Brain microvascular endothelial cell (primary cell): ENCODE measurements around the gene COL4A1.

Experiments
- DNase-seq: peaks from one replicate; pipeline ENCODE4 v3.0.0-alpha.2; 2020
- H3K27ac ChIP-seq: fragments of 250-450 bp; sonication (Bioruptor Pico); 2 replicates; pipeline ENCODE4 v1.5.1; 2020; ENCODE audit warnings: mild to moderate bottlenecking, moderate library complexity
- H3K27me3 ChIP-seq: fragments of 250-450 bp; sonication (Bioruptor Pico); replicated peaks from 2 replicates; pipeline ENCODE4 v1.5.1; 2020; ENCODE audit warnings: mild to moderate bottlenecking
- H3K36me3 ChIP-seq: fragments of 250-450 bp; sonication (Bioruptor Pico); replicated peaks from 2 replicates; pipeline ENCODE4 v1.5.1; 2020; ENCODE audit warnings: mild to moderate bottlenecking
- H3K4me3 ChIP-seq: 2 replicates; pipeline ENCODE4 v1.5.1; 2011; ENCODE audit warnings: low read depth, mild to moderate bottlenecking, control low read depth, low read length, moderate library complexity
- in situ Hi-C: cut with HindIII; loops from 2 replicates; pipeline ENCODE4 v1.10.0; 2017; ENCODE audit warnings: low sequenced_read_pairs, low pct_ligation_motif_present
- TF ChIP-seq, protein P1 (sequence below): IDR thresholded peaks from 2 replicates; pipeline ENCODE4 v1.5.1; 2011; ENCODE audit warnings: low read depth, mild to moderate bottlenecking, moderate library complexity, low read length, control low read depth, inconsistent platforms; ENCODE audit errors: missing control alignments

COL4A1 gene

DNA sequence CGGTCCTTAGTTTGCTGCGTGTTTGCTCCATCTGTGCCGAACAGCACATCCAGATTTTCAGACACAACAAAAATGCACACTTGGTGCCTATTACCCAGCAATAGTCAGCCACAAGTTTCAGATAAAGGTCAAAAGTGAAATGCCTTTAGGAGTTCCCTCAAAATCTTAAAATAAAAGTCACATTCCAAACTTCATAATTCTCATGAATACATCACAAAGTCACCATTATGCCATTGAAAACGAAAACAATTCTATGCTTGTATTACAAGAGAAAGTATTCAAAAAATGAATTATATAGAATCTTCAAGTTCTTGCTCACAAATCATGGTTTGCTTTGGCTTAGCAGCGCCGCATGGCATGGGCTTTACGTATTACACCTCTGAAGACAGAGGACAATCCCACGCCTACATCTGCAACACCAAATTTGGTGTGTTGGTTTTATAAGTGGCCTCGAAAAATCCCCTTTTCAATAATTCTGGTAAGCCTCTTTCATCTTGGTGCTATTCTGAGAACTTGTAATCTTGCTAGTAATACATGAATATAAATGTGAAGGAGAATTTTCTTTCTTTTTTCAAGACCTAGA is 26.6 kb downstream of the COL4A1 start:
- Histone ChIP-seq H3K36me3 (peaks cover 70% of the 10 kb centered on the region), H3K27ac (peak overlapping the region; percentile 73), H3K4me3 (no peak overlapping the region), H3K27me3 (no peaks in the 10 kb centered on the region)
- DNase-seq, result peak; percentile 71
- in situ Hi-C loops, result no loop called here
- TF ChIP-seq, protein P1, sequence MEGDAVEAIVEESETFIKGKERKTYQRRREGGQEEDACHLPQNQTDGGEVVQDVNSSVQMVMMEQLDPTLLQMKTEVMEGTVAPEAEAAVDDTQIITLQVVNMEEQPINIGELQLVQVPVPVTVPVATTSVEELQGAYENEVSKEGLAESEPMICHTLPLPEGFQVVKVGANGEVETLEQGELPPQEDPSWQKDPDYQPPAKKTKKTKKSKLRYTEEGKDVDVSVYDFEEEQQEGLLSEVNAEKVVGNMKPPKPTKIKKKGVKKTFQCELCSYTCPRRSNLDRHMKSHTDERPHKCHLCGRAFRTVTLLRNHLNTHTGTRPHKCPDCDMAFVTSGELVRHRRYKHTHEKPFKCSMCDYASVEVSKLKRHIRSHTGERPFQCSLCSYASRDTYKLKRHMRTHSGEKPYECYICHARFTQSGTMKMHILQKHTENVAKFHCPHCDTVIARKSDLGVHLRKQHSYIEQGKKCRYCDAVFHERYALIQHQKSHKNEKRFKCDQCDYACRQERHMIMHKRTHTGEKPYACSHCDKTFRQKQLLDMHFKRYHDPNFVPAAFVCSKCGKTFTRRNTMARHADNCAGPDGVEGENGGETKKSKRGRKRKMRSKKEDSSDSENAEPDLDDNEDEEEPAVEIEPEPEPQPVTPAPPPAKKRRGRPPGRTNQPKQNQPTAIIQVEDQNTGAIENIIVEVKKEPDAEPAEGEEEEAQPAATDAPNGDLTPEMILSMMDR, result peak; percentile 27

DNA sequence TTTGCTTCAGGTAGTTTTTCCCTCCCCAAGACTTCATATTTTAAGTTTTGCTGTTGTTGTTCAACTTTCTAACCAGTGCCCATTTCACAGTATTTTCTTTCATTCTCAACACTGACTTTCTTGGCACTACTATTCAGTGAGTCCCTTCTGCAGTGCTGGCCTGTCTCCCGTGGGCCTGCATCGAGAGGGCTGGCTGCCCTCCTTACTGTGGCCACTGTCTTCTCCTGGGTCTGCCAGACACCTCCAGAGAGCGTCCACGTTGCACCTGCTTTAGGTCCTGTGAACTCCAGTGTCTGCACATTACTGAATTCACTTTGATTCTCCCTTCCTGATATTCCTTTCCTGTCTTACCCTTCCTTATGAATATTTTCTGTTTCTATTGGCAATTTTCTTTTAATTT is 27.3 kb downstream of the COL4A1 start:
- no peak for DNase-seq
- Histone ChIP-seq H3K27ac (peak overlapping the region; percentile 73), H3K4me3 (no peak overlapping the region), H3K36me3 (peaks cover 66% of the 10 kb centered on the region), H3K27me3 (no peaks in the 10 kb centered on the region)
- in situ Hi-C loops, result no loop called here
- TF ChIP-seq, protein P1, result no peak

DNA sequence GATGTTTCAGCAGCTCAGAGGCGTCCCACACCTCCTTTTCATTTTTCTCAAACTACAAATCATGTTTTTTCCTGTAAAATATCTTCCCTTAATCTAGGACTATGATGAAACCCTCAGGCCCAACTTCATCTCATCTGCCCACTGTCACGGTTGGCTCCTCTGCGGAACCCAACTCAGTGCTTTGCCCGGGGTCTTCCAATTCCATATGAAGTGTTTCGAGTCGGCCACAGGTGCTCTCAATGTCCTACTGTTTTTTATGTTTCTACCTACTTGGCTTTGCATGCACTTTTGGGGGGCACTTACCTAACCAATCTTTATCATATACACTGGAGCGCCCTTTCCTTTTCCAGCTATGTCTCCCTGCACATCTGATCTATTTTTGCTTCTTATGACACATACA is 28.1 kb downstream of the COL4A1 start:
- TF ChIP-seq, protein P1, result no peak
- H3K27me3 ChIP-seq, result no peaks in the 10 kb centered on the region
- in situ Hi-C loops, result no loop called here
- DNase-seq, result no peak
- peaks cover 67% of the 10 kb centered on the region for H3K36me3 ChIP-seq
- no peak overlapping the region for H3K27ac ChIP-seq
- no peak overlapping the region for H3K4me3 ChIP-seq

DNA sequence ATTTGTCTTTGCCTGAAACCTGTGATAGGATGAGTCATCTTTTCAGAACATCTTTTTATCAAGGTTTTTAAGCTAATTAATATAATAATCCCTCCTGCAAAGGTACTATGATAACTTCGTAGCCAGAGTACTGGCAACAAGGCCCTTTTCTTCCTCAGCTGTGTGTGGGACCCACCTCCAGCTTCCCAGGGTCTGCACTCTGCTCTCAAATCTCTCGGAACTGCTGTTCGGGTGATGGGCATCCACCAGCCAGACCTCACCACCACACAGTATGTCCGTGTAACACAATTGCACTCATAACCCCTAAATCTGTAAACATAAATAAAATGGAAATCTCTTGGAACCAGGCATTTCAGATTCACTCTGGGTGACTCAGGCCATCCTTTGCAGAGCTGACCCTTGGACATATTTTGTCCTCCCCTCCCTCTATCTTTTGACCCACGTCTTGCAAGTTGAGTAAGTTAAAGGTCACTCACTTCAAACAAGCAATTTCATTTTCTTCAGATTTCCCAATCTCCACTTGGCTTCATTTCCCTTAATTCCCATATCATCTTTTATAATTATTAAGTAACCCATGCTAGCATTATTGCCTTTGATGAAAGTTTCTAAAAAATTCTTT is 29.5 kb downstream of the COL4A1 start:
- H3K27ac ChIP-seq, result peak overlapping the region; percentile 14

DNA sequence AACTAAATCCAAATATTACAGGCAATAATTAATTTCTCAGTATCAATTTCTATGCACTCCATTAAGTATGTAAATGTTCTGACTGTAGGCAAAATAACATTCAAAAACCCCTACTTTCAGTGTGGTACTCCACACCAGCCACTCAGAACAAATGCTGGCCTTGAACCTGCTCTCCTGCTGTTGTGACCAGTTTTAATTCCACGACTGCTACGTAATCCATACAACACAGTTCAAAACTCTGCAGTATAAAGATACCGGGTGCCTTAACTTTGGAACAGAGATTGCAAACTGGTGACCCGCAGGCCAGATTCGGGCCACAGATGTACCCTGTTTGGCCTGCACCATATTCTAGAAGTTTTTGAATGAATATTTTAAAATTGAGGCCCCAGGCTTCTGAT is 30.4 kb downstream of the COL4A1 start:
- no peak for DNase-seq
- Histone ChIP-seq H3K27me3 (no peaks in the 10 kb centered on the region), H3K27ac (no peak overlapping the region), H3K36me3 (peaks cover 61% of the 10 kb centered on the region), H3K4me3 (no peak overlapping the region)
- TF ChIP-seq, protein P1, result no peak
- in situ Hi-C loops, result no loop called here

More for the DNA sequence above, 29.5 kb downstream of the COL4A1 start:
- H3K4me3 ChIP-seq, result no peak overlapping the region
- peaks cover 65% of the 10 kb centered on the region for H3K36me3 ChIP-seq
- no peak for DNase-seq
- TF ChIP-seq, protein P1, result no peak
- in situ Hi-C loops, result no loop called here
- no peaks in the 10 kb centered on the region for H3K27me3 ChIP-seq

DNA sequence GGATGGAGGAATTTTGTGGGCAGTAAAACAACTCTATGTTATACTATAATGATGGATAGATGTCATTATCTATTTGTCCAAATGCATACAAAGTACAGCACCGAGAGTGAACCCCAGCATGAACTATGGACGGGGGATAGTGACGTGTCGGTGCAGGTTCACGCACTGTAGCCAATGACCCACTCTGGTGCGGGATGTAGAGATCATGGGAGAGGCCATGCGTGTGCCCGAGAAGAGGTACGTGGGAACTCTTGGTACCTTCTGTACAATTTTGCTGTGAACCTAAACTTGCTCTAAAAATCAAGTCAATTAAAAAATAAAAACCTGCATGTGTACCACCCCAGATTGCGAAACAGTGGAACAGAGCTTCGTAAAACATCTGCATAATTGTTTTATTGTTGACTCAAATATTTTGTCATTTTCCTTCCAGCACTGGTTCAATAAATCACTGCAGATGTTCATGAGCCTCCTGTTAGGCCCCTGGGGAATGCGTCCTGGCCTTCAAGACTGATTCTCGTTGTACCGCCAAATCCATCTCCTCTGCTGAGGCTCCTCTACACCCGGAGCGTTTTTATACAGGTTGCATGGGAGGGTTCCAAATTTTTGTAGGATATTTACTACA is 30.9 kb downstream of the COL4A1 start:
- Histone ChIP-seq H3K27me3 (no peaks in the 10 kb centered on the region), H3K27ac (no peak overlapping the region), H3K4me3 (no peak overlapping the region), H3K36me3 (peaks cover 63% of the 10 kb centered on the region)
- no peak for DNase-seq
- in situ Hi-C loops, result no loop called here
- TF ChIP-seq, protein P1, result no peak
